COLO829 (cell line): ENCODE measurements around the gene TMEM107.

Source experiments
- DNase-seq: peaks from one replicate; pipeline ENCODE4 v3.0.0; 2012; ENCODE audit warnings: low spot score

The TMEM107 gene

DNA sequence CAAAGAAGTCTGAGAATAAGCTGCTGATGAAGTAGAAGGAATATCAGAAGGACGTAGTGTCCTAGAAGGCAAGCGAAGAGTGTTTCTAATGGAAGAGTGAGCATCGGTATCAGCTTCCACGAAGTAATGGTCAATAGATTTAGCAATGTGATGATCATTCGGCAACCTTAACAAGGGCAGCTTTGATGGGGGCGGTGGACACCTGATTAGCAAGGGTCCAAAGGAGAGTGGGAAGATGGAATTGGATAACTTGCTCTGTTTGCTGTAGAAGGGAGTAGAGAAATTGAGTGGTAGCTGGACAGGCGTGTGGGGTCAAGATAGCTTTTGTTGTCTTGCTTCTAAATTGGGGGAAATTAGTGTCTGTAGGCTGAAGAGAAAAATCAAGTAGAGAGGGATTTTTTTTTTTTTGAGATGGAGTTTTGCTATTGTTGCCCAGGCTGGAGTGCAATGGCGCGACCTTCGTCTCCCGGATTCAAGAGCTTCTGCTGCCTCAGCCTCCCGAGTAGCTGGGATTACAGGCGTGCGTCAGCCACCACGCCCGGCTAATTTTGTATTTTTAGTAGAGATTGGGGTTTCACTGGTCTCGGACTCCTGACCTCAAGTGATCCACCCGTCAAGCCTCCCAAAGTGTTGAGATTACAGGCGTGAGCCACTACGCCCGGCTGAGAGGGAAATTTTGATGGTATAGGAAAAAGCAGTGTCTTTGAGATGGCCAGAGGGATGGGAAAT is 38.4 kb downstream of the TMEM107 start:
- DNase-seq, result no peak

- DNase-seq, result no peak
Observed at GRCh38 chr17:8133941-8134340, 42.2 kb downstream of the TMEM107 start.

- DNase-seq, result no peak
Observed at GRCh38 chr17:8133399-8133798, 42.8 kb downstream of the TMEM107 start.

GRCh38 chr17:8131844-8132441 is 44.2 kb downstream of the TMEM107 start:
- no peak for DNase-seq

DNA sequence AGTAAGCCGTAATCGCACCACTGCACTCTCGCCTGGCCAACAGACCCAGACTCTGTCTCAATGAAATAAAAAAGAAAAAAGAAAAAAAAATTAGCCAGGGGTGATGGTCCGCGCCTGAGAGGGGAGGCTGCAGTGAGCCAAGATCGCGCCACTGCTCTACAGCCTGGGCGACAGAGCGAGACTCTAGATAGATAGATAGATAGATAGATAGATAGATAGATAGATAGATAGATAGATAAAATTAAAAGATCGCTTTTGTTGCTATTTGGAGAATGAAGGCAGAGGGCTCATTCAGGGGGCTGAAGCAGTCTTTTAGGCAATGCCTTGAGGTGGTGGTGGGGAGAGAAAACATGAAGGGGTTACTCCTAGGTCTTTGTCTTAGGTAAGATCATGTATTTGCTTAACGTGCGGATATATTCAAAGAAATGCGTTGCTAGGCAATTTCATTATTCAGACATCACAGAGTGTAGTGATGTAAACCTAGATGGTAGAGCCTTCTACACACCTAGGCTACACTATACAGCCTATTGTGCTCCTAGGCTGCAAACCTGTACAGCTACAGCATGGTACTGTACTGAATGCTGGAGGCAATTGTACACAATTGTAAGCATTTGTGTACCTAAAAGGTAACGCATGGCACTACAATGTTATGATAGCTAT is 47.9 kb downstream of the TMEM107 start:
- DNase-seq, result no peak

DNA sequence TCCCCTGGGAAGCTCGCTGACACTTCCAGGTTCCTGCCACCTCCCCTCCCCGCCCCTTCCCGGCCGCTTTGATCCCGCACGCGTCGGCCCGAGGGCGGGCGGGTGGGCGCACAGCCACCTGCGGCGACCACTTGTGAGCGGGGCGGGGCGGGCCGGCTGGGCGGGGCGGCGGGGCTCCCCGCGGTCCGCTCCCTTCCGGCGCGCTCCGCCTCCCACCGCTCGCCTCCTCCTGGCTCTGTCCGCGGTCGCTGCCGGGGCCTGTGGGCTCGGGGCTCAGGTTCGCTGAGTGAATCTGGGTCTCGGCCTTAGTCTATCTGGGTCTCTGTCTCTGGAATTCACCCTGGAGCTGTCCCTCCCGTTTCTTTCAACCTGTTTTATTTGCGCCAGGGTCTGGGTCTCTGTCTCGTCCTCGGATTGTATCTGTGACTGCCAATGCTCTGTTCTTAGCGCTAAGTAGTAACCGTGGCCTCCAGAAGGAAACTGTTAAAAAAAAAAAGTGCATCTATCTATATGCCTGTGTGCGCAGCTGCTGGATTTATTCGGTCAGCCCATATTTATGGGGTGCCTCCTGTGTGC is 49.6 kb downstream of the TMEM107 start:
- DNase-seq, result no peak

DNA sequence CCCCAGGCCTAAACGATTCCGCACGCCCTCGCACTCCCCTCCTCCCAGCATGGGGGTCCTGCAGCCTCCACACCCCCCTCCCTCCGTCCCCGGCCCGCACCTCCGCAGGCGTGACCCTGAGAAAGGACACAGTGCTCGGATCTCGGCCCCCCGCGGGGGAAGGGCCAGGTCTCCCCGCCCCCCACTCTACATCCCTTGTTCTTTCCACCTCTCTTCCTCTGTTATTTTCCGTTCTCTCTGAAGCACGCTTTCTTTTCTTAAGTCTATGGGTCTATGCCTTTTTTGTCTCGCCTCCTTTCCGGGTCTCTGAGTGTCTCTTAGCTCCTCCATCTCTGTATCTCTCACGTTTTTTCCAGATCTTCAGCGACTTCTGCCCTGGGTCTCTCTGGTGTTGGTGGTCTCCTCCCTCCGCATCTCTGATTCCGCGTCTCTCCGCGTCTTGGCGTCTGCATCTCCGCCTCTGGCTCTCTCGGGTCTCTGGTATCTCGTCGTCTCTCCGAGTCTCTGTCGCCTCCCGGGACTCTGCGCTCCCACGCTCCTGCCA is 50.2 kb downstream of the TMEM107 start:
- no peak for DNase-seq

DNA sequence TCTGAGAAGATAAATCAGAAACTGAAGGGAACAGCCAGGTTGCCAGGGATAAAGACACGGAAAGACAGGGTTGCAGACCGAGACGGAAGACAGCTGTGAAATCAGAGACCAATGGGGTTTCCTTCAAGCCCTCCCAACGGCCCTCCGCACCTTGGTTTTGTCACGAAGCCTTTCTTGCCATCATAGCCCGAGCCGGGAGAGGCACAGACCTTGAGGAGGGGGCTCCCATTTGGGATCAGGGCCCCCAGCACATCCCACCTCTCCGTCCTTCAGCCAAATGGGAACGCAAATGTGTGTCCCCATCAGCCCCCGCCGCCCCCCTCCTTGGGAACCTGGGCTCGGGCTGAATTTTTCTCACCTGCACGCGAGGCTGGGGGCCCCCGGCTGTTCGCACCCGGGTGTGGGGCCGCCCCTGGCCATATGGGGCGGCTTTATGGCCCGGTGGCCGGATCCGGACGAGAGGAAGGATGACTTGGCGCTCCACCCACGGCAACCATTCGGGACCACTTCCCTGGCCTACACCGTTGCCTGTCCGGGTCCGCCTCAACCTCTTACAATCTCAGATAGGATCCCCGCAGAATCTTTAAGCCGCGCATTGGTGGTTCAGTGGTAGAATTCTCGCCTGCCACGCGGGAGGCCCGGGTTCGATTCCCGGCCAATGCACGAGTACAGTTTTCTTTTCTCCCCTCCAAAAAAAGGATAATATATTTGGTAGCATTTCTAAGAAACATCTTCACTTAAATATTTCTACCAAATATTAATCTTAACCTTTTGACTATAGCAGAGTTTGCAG is 50.8 kb downstream of the TMEM107 start:
- DNase-seq, result peak; percentile 76

- DNase-seq, result no peak
Observed at GRCh38 chr17:8124350-8125153, 51.6 kb downstream of the TMEM107 start.

GRCh38 chr17:8123695-8124349 is 52.4 kb downstream of the TMEM107 start, which contains the start of gene HES7:
TSS of gene HES7 (minus strand) at chr17:8124106. CDS start at chr17:8124084, 22 bp downstream.
- no peak for DNase-seq

DNA sequence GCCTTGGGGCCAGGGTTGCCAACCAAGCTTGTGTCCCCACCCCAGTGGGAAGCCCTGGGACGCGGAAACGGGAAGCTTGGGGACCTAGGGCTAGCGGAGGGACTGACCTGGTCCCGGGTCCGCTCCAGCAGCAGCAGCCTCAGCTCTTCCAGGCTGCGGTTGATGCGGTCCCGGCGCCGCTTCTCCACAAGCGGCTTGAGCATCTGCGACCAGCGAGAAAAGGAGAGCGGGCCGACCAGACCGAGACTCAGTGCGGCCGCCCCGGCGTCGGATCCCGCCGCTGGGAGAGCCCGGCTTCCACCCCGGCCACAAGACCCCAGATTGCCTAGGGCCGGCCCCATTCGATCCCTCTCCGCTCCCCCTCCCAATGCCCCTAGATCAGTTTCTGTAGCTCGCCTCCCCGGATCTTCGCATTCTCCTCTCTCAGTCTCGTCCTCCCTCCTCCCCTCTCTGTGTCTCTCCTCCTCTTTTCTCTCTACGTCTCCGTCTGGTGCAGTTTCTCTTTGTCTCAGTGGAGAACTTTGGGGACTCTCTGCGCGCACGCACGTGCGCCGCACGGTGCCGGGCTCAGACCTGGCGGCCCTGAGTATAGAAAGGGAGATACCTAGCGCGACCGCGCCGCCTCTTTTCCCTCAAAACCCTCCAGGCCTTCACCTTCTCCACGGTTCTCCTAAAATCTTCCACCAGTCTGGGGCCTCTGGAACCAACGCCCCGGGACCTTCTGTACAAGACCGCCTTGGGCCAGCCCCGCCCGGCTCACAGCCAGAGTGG is 53.1 kb downstream of the TMEM107 start:
- DNase-seq, result no peak
